C4-2B (cell line): ENCODE data around the gene FDXR.

Experiments
- H3K27ac ChIP-seq: fragments of 450-650 bp; 2 replicates; pipeline ENCODE4 v1.5.1; 2017
- ZFX ChIP-seq: fragments of 450-650 bp; IDR thresholded peaks from 2 replicates; pipeline ENCODE4 v1.6.1; 2017
- TF ChIP-seq, protein P1 (sequence below): fragments of 450-650 bp; conservative IDR thresholded peaks from 2 replicates; pipeline ENCODE4 v1.5.1; 2017; ENCODE audit warnings: mild to moderate bottlenecking

Gene FDXR

DNA sequence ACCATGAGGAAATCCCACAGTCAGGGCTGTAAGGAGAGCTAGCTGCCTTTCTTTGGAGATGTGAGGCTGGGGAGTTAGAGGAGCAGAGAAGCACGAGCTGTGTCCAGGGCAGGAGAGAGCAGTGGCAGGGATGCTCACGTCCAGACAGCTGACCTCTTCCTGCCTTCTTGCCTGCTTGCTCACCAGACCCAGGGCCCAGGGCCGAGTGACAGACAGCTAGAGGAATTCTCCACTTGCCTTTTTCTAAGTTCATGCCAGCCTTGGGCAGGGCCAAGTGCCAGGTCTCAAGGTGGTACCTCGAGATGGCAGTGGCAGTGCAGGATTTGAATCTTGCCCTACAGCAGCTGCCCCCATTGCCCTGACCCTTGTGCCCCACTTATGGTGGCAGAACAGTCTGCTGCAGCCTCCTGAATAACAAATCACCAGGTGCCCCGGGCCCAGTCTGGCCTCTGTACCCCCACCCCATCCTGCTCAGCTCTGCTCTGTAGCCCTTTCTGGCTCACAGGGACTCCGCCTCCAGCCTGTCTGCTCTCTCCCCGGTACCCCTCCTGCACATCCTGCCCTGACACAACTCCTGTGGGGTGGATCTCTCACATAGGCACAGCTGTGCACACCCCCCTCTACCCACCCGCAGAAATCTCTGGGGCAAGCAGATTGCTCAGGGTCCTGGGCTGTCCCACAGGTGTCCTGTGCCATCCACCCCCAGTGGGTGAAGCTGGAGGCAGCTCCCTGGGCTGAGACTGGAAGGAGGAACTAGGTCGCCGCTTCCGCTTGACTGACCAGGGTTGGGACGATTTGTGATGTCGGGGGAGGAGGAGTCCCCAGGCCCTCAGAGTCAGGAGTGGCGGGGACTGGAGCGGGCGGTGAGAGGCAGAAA lies 39.1 kb downstream of the FDXR start:
- TF ChIP-seq, protein P1, sequence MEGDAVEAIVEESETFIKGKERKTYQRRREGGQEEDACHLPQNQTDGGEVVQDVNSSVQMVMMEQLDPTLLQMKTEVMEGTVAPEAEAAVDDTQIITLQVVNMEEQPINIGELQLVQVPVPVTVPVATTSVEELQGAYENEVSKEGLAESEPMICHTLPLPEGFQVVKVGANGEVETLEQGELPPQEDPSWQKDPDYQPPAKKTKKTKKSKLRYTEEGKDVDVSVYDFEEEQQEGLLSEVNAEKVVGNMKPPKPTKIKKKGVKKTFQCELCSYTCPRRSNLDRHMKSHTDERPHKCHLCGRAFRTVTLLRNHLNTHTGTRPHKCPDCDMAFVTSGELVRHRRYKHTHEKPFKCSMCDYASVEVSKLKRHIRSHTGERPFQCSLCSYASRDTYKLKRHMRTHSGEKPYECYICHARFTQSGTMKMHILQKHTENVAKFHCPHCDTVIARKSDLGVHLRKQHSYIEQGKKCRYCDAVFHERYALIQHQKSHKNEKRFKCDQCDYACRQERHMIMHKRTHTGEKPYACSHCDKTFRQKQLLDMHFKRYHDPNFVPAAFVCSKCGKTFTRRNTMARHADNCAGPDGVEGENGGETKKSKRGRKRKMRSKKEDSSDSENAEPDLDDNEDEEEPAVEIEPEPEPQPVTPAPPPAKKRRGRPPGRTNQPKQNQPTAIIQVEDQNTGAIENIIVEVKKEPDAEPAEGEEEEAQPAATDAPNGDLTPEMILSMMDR = no peak
- TF ChIP-seq ZFX = no peak
- no peak overlapping the region for H3K27ac ChIP-seq

DNA sequence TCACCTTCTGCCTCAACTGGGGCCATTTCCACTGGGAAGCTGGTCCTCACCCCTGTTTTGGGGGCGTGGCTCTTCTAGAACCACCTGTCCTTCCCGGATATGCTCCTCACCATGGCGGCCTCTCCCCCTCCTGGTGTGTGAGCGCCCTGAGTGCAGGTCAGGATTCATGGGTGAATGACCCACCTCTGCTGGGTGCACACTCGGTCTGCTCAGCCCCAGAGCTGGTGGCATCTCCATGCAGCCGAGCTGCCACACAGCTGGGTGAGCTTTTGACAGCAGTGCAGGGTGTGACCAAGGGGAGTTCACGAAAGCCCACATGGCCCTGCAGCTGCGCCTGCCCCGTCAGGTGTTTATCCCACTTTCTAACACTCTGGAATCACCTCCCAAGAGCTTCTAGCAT lies 40.4 kb downstream of the FDXR start:
- H3K27ac ChIP-seq = no peak overlapping the region
- TF ChIP-seq, protein P1 = no peak
- TF ChIP-seq ZFX = no peak

DNA sequence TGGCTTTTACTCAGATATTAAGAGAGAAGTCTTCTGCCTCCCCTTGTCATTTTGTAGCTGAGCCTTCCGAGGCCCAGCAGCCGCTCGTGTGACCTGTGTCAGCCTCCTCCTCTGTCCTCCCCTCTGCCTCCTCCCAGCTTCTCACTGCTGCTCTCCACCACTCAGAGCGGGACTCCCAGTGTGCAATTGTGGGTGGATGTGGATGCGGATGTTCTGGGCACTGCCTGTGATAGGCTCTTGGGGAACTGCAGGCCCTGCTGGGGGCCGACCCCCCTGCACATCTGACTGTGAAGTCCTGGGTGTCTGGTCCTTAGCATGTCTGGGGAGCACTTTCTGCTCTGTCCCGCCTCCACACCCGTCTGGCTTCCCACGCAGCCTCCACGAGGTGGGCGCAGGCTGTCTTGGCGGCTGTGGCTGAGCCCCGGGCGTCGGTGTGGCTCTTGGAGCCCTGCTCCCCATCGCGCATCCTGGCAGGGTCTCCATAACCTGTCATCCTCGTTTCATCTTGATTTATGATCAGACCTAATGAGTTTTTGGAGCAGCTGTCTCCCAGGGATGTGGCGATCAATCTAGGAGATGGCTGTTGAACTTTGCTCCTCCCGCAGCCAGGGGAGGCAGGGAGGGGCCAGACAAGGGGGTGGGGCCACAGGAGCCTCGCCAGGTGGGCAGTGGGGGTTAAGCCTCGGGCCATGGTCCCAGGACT lies 41.2 kb downstream of the FDXR start:
- no peak overlapping the region for H3K27ac ChIP-seq
- TF ChIP-seq, protein P1 = no peak
- no peak for TF ChIP-seq ZFX

DNA sequence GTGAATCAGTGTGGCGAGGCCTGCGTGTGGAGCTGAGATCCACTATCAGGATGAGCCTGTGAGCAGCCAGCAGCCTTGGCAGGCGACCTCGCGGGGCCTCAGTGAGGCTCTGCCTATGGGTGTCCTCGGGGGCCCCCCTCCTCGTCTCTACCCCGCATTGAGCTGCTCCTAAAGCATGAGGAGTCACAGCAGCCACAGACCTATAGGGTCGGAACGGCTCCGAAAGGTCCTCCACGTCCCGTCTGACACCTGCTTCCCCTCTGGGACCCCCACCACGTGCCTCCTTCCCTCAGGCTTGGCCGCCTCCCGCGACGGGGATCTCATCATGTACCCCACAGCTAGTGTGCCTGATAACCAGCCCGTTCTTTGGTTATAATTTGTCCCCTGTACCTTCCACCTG lies 41.9 kb downstream of the FDXR start:
- no peak for TF ChIP-seq ZFX
- TF ChIP-seq, protein P1 = no peak
- no peak overlapping the region for H3K27ac ChIP-seq

DNA sequence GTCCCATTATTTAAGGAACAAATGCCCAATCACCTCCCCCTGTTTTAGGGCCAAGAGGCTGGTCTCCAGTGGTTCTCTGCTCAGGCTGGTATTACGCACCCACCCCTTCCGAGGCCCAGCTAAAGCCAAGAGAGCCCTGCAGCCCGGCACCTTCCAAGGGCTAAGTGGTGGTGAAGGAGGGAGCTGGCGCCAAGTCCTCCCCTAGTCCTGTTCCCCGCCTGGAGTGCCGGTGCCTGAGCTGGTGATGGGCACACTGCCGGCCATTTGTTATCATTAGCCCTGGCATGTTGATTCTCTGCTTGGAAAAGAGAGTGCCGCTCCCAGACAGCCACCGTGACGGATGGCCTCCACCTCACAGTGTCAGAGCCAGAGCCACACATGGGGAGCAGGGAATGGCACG lies 45.0 kb downstream of the FDXR start:
- H3K27ac ChIP-seq = no peak overlapping the region
- TF ChIP-seq, protein P1 = no peak
- TF ChIP-seq ZFX = no peak

DNA sequence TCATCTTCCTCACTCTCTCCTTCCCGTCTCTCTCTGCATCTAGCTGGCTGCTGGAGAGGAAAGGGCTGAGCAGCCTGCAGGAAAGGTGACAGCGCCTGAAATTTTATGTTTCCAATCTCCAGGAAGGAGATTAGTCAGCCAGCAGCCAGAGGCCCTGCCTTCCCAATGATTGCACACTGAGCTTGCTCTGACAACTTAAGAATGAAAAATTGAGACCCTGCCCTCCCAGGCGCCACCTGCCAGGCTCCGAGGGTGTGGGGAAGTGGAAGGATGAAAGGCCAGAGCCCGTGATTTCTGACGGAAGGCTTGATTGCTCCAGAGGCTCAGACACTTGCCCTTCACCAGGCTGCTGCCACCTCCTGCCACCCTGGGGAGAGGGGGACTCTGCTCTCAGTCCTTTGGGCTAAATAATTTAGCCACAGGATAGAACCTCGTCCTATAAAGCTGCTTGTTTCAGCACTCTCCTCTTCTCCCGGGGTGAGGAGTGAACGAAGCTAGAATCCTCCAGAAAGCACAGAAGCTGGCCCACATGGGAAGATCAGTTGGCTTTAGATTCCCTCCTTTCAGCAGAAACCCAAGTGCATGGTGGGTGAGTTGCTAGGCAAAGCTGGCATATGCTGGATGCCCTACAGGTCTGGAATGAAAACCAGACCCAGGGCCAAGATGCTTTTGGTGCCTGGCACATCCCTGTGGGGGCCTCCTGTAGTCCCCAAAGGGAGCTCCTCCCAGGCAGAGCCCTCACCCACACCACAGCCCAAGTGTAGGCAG lies 46.7 kb downstream of the FDXR start:
- no peak overlapping the region for H3K27ac ChIP-seq
- TF ChIP-seq, protein P1 = no peak
- no peak for TF ChIP-seq ZFX
